ENCODE measurements around the gene GTF2F1. TPM values are rescaled to one million over a fixed set of nuclear protein-coding genes. Genes with fewer than 3 reads are reported as not detected.
"Not testable (repeated sequence)": the region's sequence is repeated elsewhere in the genome, so short reads cannot be mapped to it uniquely, and the experiment has no call there.

The GTF2F1 gene, protein sequence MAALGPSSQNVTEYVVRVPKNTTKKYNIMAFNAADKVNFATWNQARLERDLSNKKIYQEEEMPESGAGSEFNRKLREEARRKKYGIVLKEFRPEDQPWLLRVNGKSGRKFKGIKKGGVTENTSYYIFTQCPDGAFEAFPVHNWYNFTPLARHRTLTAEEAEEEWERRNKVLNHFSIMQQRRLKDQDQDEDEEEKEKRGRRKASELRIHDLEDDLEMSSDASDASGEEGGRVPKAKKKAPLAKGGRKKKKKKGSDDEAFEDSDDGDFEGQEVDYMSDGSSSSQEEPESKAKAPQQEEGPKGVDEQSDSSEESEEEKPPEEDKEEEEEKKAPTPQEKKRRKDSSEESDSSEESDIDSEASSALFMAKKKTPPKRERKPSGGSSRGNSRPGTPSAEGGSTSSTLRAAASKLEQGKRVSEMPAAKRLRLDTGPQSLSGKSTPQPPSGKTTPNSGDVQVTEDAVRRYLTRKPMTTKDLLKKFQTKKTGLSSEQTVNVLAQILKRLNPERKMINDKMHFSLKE
- total RNA-seq (2014; rRNA removed; shearing (Covaris generic)) = 46.2 and 75.8 TPM in 2 replicates

- peak; percentile 93 for DNase-seq (ENCODE audit: low read depth)
Observed at GRCh38 chr19:6393074-6393982, at the start of gene GTF2F1. Gene GTF2F1, minus strand, starts transcription at chr19:6393164. Its CDS starts 169 bp downstream, at chr19:6392995.

GRCh38 chr19:6442087-6442688, 49.2 kb upstream of the GTF2F1 start:
- no peak for DNase-seq (ENCODE audit: low read depth)

DNA sequence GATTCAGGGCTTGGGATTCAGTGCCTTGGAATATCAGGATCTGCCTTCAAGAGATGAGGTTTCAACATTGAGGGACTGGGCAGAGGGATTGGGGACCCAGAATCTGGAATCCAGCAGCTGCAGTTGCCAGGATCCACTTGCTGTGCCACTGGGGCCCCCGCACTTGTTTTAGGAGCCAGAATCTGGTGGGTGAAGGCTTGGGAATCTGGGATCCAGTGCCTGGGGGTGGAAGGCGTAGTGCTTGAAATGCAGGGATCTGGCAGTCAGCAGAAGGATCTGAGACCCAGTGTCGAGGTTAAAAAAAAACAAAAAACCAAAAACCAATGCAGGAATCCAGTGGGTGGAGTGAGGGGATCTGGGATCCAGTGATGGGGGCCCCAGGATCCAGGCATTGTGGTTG, 47.9 kb upstream of the GTF2F1 start:
- DNase-seq (ENCODE audit: low read depth) = no peak

GRCh38 chr19:6439743-6440142, 46.8 kb upstream of the GTF2F1 start:
- no peak for DNase-seq (ENCODE audit: low read depth)

GRCh38 chr19:6433663-6434062, 40.7 kb upstream of the GTF2F1 start, which contains the start of gene SLC25A41:
Gene SLC25A41, minus strand, starts transcription at chr19:6433763. Its CDS starts 70 bp downstream, at chr19:6433693.
- DNase-seq (ENCODE audit: low read depth) = no peak

- no peak for DNase-seq (ENCODE audit: low read depth)
Observed at GRCh38 chr19:6433165-6433564, 40.2 kb upstream of the GTF2F1 start.

- DNase-seq (ENCODE audit: low read depth) = no peak
Observed at GRCh38 chr19:6431891-6432290, 38.9 kb upstream of the GTF2F1 start.

DNA sequence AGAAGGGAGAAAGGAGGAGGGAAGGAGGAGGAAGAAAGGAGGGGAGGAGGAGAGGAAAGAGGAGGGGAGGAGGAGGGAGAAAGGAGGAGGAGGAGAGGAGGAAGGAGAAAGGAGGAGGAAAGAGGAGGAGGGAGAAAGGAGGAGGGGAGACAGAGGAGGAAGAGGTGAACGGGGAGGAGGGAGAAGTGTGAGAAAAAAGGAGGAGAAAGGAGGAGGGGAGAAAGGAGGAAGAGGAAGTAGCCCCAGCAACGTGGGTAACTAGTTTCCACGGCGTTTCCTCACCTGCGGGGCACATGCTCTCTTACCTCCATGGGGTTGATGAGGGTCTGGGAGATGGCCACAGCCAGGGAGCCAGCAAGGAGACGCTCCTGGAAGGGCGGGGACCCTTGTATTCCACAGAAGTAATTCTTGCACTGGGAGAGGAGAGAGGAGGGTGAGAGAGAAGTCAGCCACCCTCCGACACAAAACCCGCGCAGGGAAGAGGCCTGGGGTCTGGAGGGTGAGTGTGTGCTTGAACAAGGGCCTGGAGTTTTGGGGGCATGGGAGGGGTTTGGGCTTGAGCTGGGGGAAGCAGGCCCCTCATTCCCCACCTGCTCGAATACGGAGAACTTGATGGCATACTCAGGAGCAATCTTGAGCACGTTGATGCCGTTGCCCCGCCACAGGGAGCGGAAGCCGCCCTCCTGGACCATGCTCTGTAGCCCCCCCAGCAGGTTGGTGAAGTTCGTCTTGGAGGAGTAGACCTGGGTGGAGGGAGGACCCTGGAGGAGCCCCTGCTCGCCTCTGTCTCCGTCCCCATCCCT, 36.7 kb upstream of the GTF2F1 start:
- no peak for DNase-seq (ENCODE audit: low read depth)

- DNase-seq (ENCODE audit: low read depth) = not testable (repeated sequence)
Observed at GRCh38 chr19:6428692-6429418, 35.9 kb upstream of the GTF2F1 start.

DNA sequence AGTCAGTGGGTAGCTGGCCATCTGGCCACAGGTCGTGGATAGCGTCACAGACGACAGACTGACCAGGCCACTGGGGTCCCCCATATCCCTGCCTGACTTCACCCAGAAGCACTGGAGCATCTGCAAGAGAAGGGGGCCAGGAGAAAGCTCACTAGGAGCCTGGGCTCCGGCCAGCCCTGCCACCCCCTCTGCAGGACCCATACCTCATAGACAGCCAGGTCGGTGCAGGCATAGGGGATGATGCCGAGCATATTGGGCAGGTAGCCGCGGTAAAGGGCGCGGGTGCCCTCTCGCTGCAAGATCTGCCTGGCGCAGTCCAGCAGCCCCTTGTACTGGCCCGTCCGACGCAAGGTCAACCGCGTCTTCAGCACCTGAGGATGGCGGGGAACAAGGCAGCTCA, 34.2 kb upstream of the GTF2F1 start:
- DNase-seq (ENCODE audit: low read depth) = no peak

- peak; percentile 17 for DNase-seq (ENCODE audit: low read depth)
Observed at GRCh38 chr19:6425732-6426620, 33.0 kb upstream of the GTF2F1 start.

DNA sequence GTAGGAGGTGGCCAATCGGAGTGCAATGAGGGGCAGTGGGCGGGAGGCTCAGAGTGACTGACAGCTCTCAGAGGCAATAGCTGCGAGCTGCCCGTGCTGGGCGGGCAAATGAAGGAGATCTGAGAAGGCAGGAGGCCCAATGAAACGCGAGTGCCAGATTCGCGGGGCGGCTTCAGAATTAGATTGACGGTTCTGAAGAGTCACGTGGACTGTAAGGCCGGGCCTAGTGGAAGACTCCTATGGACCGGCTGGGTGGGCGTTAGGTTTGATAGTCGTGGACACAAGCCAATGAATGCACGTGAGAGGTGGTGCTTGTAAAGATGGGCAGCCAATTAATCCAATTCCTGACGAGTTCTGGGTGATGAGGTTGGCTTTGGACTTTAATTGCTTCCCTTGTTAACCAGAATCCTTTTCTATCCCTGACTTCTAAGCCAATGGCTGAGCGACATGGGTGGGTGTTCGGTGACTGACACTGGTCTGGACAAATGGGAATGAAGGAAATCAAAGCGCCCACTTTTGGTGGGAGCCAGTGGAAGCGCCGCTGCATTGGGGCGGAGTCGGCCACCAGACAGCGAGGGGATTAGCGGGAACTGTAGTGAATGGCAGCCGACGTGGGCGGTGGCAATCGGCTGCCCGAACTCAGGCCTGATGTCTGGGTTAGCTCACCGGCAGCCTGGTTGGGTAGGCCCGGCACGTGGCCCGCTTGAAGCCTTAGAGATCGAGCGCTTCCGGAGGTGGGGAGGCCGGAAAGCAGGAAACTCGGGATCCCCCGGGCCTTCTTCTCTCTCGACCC, 32.2 kb upstream of the GTF2F1 start:
- peak; percentile 100 for DNase-seq (ENCODE audit: low read depth)

GRCh38 chr19:6424195-6424938, 31.4 kb upstream of the GTF2F1 start, which contains the start of gene KHSRP:
Gene KHSRP, minus strand, starts transcription at chr19:6424811. Its CDS starts 110 bp downstream, at chr19:6424701.
- no peak for DNase-seq (ENCODE audit: low read depth)

GRCh38 chr19:6423499-6424194, 30.7 kb upstream of the GTF2F1 start:
- peak; percentile 56 for DNase-seq (ENCODE audit: low read depth)

DNA sequence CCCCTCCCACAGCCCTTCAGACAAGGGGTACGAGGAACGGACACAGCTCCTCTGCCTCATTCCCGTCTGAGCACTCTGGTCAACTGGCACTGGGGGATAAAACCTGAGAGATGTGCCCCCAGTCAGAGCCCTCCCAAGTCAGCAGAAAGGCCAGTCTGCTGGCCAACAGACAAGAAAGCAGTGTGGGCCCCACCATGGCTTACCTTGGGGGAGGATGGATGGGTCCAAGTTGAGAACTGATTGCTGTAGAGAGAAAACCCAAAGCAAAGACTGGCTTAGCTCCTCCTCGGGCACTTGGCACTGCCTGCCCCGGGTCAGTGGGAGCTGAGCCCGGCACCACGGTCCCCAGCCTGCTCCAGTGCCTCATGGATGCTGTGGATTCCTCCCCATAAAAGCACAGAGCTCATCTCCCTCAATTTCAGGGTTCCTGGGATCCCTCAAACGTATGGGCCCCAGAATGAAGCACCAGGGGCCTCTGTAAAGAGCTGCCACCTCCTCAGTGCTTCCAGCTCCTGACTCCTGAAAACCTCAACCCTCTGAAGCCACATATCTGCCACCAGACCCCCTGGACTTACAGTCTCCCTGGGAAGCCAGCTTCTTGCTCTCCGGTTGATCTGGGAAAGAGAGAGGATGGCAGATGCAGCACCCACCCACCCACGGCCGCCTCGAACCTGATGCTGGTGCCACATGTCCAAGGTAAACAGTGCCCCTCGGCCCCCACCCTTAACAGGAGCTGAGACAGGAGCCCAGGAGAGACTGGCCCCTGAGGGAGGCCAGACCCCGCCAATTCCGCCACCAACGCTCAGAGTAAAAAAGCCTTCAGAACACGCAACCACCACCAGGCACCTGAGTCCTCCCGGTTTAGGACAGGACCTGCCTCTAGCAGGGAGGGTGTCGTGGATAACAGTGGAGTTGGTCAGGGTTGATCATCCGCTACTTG, 28.4 kb upstream of the GTF2F1 start:
- DNase-seq (ENCODE audit: low read depth) = no peak

- no peak for DNase-seq (ENCODE audit: low read depth)
Observed at GRCh38 chr19:6418562-6418932, 25.6 kb upstream of the GTF2F1 start.
